OCI-LY7 (cell line): ENCODE data around the gene MTNR1B.

Experiments
- EZH2phosphoT487 ChIP-seq: fragments of 200-600 bp; sonication (generic); IDR thresholded peaks from 2 replicates; pipeline ENCODE4 v1.6.1; 2018; ENCODE audit warnings: low read depth, borderline replicate concordance, mild to moderate bottlenecking, mixed run types, antibody characterized with exemption, low read length, moderate library complexity, mixed read lengths
- TF ChIP-seq, protein P1 (sequence below): fragments of 200-600 bp; sonication (generic); conservative IDR thresholded peaks from 2 replicates; pipeline ENCODE4 v1.5.1; 2014; ENCODE audit warnings: mild to moderate bottlenecking, antibody characterized with exemption, low read length, moderate library complexity, mixed read lengths

DNA sequence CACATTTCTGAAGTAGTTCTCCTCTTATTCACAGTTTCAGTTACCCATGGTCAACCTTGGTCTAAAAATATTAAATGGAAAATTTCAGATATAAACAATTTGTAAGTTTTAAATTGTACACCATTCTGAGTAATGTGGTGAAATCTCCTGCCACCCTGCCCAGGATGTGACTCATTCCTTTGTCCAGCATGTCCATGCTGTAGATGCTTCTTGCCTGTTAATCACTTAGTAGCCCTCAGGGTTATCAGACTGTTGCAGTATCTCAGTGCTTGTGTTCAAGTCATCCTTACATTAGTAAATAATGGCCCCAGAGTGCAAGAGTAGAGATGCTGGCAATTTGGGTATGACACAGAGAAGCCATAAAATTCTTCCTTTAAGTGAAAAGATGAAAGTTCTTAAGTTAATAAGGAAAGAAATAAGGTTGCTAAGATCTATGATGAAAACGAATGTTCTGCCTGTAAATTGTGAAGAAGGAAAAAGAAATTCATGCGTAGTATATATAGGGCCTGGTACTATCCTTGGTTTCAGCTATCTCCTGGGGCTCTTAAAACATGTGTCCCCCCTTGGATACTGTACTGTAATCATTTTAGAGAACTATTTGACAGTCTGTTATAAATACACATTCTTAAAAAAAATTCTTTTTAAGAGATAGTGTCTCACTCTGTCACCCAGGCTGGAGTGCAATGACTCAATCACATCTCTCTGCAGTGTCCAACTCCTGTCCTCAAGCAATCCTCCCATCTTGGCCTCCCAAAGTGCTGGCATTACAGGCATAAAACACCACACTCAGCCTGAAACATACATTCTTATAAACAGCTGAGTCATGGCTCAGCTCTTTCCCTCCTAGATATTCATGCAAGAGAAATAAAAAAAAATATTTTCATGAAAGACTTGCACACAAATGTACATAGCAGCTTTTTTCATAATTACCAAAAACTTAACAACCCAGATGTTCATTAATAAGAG, 31.3 kb downstream of the MTNR1B start:
- TF ChIP-seq, protein P1, sequence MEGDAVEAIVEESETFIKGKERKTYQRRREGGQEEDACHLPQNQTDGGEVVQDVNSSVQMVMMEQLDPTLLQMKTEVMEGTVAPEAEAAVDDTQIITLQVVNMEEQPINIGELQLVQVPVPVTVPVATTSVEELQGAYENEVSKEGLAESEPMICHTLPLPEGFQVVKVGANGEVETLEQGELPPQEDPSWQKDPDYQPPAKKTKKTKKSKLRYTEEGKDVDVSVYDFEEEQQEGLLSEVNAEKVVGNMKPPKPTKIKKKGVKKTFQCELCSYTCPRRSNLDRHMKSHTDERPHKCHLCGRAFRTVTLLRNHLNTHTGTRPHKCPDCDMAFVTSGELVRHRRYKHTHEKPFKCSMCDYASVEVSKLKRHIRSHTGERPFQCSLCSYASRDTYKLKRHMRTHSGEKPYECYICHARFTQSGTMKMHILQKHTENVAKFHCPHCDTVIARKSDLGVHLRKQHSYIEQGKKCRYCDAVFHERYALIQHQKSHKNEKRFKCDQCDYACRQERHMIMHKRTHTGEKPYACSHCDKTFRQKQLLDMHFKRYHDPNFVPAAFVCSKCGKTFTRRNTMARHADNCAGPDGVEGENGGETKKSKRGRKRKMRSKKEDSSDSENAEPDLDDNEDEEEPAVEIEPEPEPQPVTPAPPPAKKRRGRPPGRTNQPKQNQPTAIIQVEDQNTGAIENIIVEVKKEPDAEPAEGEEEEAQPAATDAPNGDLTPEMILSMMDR: no peak
- no peak for TF ChIP-seq EZH2phosphoT487
